ENCODE data around the gene SAMD13.

Gene SAMD13

DNA sequence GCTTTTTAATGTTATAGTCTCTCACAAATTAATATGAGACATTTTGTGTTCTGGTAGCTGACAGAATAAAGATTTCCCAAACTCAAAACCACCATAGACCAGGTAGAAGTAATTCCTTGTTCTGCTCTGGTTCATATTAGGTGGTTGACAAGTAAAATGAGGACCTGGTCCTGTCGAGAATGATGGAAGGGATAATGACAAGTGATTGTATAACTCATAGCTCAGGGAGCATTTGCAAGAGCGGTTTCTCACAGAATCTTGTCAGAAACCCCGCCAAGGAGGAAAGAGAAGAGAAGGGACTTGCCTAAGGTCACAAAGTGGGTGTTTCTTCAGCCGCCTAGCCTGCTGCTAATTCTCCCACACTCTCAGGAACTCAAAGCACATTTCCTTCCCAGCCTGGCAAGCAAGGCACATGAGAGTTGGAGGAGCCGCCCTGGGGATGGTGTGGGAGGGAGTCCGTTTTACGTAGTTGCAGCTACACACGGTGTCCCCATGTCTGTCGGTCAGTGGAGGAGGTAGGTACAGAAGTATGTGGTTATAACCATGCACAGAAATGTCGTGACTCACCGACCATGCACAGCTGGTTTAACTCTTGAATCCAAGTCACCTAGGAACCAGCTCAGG is 46.5 kb downstream of the SAMD13 start:
- Histone ChIP-seq H3K27ac (ENCODE audit: low read depth, low read length) (no peak overlapping the region), H3K9ac (ENCODE audit: low read length) (no peak overlapping the region), H3K27me3 (ENCODE audit: control insufficient read depth in 1 of 2, insufficient read depth in 2 of 2, low read length in 2 of 2) (no peaks in the 10 kb centered on the region), H3K36me3 (ENCODE audit: insufficient read depth, low read length) (no peaks in the 10 kb centered on the region), H3K4me3 (ENCODE audit: low read depth in 1 of 2, low read length in 2 of 2) (no peak overlapping the region), H3K9me3 (ENCODE audit: low read length) (no peaks in the 10 kb centered on the region), H3K4me1 (ENCODE audit: insufficient read depth, low read length) (peaks cover 5% of the 10 kb centered on the region)

DNA sequence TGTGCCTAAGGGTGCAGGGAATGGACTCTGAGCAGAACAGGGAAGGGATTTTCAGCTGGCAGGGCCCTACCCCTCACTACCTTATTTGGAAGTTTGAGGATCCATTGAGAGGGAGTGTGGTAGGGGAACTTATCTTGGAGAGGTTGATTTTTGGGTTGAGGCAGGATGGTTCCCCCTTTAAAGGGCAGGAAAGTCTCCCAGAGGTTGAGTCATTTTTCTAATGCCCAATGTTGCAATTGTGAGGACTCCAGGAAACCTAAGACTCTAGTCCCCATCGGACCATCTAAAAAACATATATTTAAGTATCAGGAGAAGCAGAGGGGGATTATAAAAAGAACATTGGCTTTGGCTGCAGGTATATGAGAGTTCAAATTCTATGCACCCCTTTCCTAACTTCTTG is 47.3 kb downstream of the SAMD13 start:
- H3K4me1 ChIP-seq (ENCODE audit: insufficient read depth, low read length), result peaks cover 5% of the 10 kb centered on the region
- no peak overlapping the region for H3K27ac ChIP-seq (ENCODE audit: low read depth, low read length)

GRCh38 chr1:84350104-84350503 is 48.6 kb downstream of the SAMD13 start:
- H3K9ac ChIP-seq (ENCODE audit: low read length), result no peak overlapping the region
- H3K9me3 ChIP-seq (ENCODE audit: low read length), result no peaks in the 10 kb centered on the region
- peaks cover 5% of the 10 kb centered on the region for H3K4me1 ChIP-seq (ENCODE audit: insufficient read depth, low read length)
- no peaks in the 10 kb centered on the region for H3K36me3 ChIP-seq (ENCODE audit: insufficient read depth, low read length)
- no peak overlapping the region for H3K4me3 ChIP-seq (ENCODE audit: low read depth in 1 of 2, low read length in 2 of 2)
- no peak overlapping the region for H3K27ac ChIP-seq (ENCODE audit: low read depth, low read length)
- no peaks in the 10 kb centered on the region for H3K27me3 ChIP-seq (ENCODE audit: control insufficient read depth in 1 of 2, insufficient read depth in 2 of 2, low read length in 2 of 2)

More for the DNA sequence above, 47.3 kb downstream of the SAMD13 start:
- H3K27me3 ChIP-seq (ENCODE audit: control insufficient read depth in 1 of 2, insufficient read depth in 2 of 2, low read length in 2 of 2), result no peaks in the 10 kb centered on the region
- H3K9ac ChIP-seq (ENCODE audit: low read length), result no peak overlapping the region
- H3K4me3 ChIP-seq (ENCODE audit: low read depth in 1 of 2, low read length in 2 of 2), result no peak overlapping the region
- no peaks in the 10 kb centered on the region for H3K9me3 ChIP-seq (ENCODE audit: low read length)
- no peaks in the 10 kb centered on the region for H3K36me3 ChIP-seq (ENCODE audit: insufficient read depth, low read length)

DNA sequence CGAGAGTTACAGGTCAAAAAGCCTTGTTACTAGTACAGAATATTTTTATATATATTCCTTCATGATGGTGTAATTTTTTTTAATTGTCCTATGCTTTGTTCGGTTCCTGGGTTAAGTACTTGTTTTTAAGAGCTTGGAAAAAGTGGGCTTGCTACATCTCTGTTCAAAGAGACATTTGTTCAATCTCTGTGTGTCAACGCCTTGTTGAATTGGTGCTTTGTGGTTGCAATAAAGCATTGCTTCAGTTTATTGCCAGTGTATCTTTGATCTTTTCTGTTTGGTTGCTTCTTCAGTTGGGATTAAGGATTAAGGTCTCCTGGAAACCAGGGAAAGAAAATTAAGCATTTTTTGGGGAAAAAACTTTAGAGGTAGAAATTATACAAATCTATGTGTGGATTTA is 49.0 kb downstream of the SAMD13 start:
- Histone ChIP-seq H3K36me3 (ENCODE audit: insufficient read depth, low read length) (no peaks in the 10 kb centered on the region), H3K27ac (ENCODE audit: low read depth, low read length) (no peak overlapping the region)

DNA sequence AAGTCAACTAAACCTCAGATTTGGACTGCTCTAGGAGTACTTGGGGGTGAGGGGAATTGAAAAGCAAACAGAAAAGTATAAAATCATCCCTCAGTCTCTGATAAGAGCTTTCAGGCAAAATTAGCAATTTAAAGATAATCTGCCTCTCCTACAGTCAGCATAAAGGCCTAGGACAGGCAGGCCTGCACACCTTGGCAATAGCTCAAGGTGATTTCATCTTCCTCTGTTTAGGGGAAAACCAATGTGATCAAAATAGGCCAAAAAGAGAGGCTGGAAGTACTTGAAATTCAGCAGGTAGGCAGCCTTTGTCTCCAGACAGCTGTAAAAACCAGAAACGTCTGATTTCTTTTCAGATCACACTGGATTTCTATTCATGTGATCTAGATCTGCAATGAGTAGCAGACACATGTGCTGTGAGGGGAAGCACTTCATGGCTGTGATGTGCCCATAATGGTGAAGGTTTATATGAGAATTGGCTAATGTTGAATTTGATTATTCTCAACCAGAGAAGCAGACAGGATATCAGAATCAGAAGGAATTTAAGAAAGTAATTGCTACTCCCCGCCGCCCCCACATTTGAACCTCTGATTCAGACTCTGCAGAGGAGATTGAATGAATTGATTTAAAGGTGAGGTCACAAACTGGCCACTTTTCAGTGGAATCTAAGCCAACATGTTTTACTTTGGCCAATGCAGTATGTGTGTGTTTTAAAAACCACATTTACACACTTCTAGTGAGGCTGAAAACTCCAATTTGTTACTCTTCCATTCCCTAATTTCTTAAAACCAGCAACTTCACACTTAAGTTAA is 51.0 kb downstream of the SAMD13 start:
- H3K27ac ChIP-seq (ENCODE audit: low read depth, low read length), result no peak overlapping the region
- no peaks in the 10 kb centered on the region for H3K27me3 ChIP-seq (ENCODE audit: control insufficient read depth in 1 of 2, insufficient read depth in 2 of 2, low read length in 2 of 2)
- H3K36me3 ChIP-seq (ENCODE audit: insufficient read depth, low read length), result no peaks in the 10 kb centered on the region
- H3K9ac ChIP-seq (ENCODE audit: low read length), result no peak overlapping the region
- H3K4me1 ChIP-seq (ENCODE audit: insufficient read depth, low read length), result peaks cover 2% of the 10 kb centered on the region
- no peak overlapping the region for H3K4me3 ChIP-seq (ENCODE audit: low read depth in 1 of 2, low read length in 2 of 2)
- no peaks in the 10 kb centered on the region for H3K9me3 ChIP-seq (ENCODE audit: low read length)

More for the DNA sequence above, 49.0 kb downstream of the SAMD13 start:
- Histone ChIP-seq H3K9ac (ENCODE audit: low read length) (no peak overlapping the region), H3K27me3 (ENCODE audit: control insufficient read depth in 1 of 2, insufficient read depth in 2 of 2, low read length in 2 of 2) (no peaks in the 10 kb centered on the region), H3K4me1 (ENCODE audit: insufficient read depth, low read length) (peaks cover 5% of the 10 kb centered on the region), H3K4me3 (ENCODE audit: low read depth in 1 of 2, low read length in 2 of 2) (no peak overlapping the region), H3K9me3 (ENCODE audit: low read length) (no peaks in the 10 kb centered on the region)

- Histone ChIP-seq H3K9ac (ENCODE audit: low read length) (no peak overlapping the region), H3K27me3 (ENCODE audit: control insufficient read depth in 1 of 2, insufficient read depth in 2 of 2, low read length in 2 of 2) (no peaks in the 10 kb centered on the region), H3K9me3 (ENCODE audit: low read length) (no peaks in the 10 kb centered on the region), H3K36me3 (ENCODE audit: insufficient read depth, low read length) (no peaks in the 10 kb centered on the region), H3K4me1 (ENCODE audit: insufficient read depth, low read length) (no peaks in the 10 kb centered on the region), H3K27ac (ENCODE audit: low read depth, low read length) (no peak overlapping the region), H3K4me3 (ENCODE audit: low read depth in 1 of 2, low read length in 2 of 2) (no peak overlapping the region)
These were observed 52.2 kb downstream of the SAMD13 start for GRCh38 chr1:84353695-84354094.

DNA sequence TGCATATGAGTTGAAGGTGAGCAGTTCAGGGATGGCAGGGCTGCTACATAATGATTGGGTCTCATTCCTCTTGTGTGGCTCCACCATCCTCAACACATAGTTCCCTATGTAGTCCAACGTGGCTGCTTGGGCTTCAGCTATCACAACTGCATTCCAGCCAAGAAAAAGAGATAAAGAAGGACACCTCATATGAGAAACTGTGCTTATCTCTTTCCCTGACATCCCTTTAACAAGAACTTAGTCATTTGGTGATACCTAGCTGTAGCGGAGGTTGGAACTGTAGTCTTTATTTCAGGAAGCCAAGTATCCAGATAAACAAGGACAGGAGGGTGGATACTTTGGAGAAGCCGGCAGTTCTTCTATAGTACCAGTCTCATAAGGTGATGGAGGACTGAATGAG is 54.0 kb downstream of the SAMD13 start:
- Histone ChIP-seq H3K9ac (ENCODE audit: low read length) (no peak overlapping the region), H3K9me3 (ENCODE audit: low read length) (no peaks in the 10 kb centered on the region), H3K27me3 (ENCODE audit: control insufficient read depth in 1 of 2, insufficient read depth in 2 of 2, low read length in 2 of 2) (no peaks in the 10 kb centered on the region), H3K4me1 (ENCODE audit: insufficient read depth, low read length) (no peaks in the 10 kb centered on the region), H3K36me3 (ENCODE audit: insufficient read depth, low read length) (no peaks in the 10 kb centered on the region), H3K27ac (ENCODE audit: low read depth, low read length) (no peak overlapping the region), H3K4me3 (ENCODE audit: low read depth in 1 of 2, low read length in 2 of 2) (no peak overlapping the region)

GRCh38 chr1:84356881-84357280 is 55.4 kb downstream of the SAMD13 start:
- H3K27me3 ChIP-seq (ENCODE audit: control insufficient read depth in 1 of 2, insufficient read depth in 2 of 2, low read length in 2 of 2), result no peaks in the 10 kb centered on the region
- no peaks in the 10 kb centered on the region for H3K9me3 ChIP-seq (ENCODE audit: low read length)
- H3K27ac ChIP-seq (ENCODE audit: low read depth, low read length), result no peak overlapping the region
- no peak overlapping the region for H3K4me3 ChIP-seq (ENCODE audit: low read depth in 1 of 2, low read length in 2 of 2)
- no peak overlapping the region for H3K9ac ChIP-seq (ENCODE audit: low read length)
- no peaks in the 10 kb centered on the region for H3K4me1 ChIP-seq (ENCODE audit: insufficient read depth, low read length)
- H3K36me3 ChIP-seq (ENCODE audit: insufficient read depth, low read length), result no peaks in the 10 kb centered on the region

DNA sequence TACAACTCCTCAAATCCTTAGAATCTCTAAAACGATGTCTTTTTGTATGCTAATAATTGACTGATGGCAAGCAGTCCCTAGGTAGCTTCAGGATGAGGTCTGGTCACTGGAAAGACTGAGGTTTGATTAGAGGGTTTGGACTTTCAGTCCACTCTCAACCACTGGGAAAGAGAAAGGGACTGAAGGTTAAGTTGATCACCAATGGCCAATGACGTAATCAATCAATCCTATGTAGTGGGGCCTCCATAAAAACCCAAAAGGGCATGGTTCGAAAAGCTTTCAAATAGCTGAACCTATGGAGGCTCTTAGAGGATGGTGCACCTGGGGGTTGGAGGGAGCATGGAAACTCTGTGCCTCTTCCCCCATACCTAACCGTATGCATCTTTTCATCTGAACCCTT is 57.2 kb downstream of the SAMD13 start:
- H3K4me1 ChIP-seq (ENCODE audit: insufficient read depth, low read length), result no peaks in the 10 kb centered on the region
- H3K27me3 ChIP-seq (ENCODE audit: control insufficient read depth in 1 of 2, insufficient read depth in 2 of 2, low read length in 2 of 2), result no peaks in the 10 kb centered on the region
- H3K27ac ChIP-seq (ENCODE audit: low read depth, low read length), result no peak overlapping the region
- H3K4me3 ChIP-seq (ENCODE audit: low read depth in 1 of 2, low read length in 2 of 2), result no peak overlapping the region
- H3K9me3 ChIP-seq (ENCODE audit: low read length), result no peaks in the 10 kb centered on the region
- no peaks in the 10 kb centered on the region for H3K36me3 ChIP-seq (ENCODE audit: insufficient read depth, low read length)
- no peak overlapping the region for H3K9ac ChIP-seq (ENCODE audit: low read length)

GRCh38 chr1:84360316-84360715 is 58.8 kb downstream of the SAMD13 start:
- H3K4me3 ChIP-seq (ENCODE audit: low read depth in 1 of 2, low read length in 2 of 2), result no peak overlapping the region
- no peaks in the 10 kb centered on the region for H3K9me3 ChIP-seq (ENCODE audit: low read length)
- H3K9ac ChIP-seq (ENCODE audit: low read length), result no peak overlapping the region
- no peaks in the 10 kb centered on the region for H3K36me3 ChIP-seq (ENCODE audit: insufficient read depth, low read length)
- no peak overlapping the region for H3K27ac ChIP-seq (ENCODE audit: low read depth, low read length)
- H3K4me1 ChIP-seq (ENCODE audit: insufficient read depth, low read length), result no peaks in the 10 kb centered on the region
- H3K27me3 ChIP-seq (ENCODE audit: control insufficient read depth in 1 of 2, insufficient read depth in 2 of 2, low read length in 2 of 2), result no peaks in the 10 kb centered on the region

DNA sequence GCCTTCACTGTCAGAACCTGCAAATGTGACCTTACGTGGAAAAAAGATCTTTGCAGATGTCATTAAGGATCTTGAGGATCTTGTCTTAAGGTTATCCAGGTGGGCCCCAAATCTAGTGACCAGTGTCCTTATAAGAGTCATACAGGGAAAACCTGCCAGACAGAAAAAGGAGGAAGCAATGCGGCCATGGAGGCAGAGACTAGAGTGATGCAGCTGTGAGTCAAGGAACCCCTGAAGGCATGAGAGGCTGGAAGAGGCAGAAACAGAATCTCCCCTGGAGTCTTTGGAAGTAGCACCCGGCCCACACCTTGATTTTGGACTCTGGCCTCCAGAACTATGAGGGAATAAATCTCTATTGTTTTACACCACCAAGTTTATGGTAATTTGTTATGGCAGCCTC is 60.3 kb downstream of the SAMD13 start:
- H3K9me3 ChIP-seq (ENCODE audit: low read length), result no peaks in the 10 kb centered on the region
- H3K9ac ChIP-seq (ENCODE audit: low read length), result no peak overlapping the region
- no peaks in the 10 kb centered on the region for H3K27me3 ChIP-seq (ENCODE audit: control insufficient read depth in 1 of 2, insufficient read depth in 2 of 2, low read length in 2 of 2)
- no peak overlapping the region for H3K27ac ChIP-seq (ENCODE audit: low read depth, low read length)
- H3K4me3 ChIP-seq (ENCODE audit: low read depth in 1 of 2, low read length in 2 of 2), result no peak overlapping the region
- H3K4me1 ChIP-seq (ENCODE audit: insufficient read depth, low read length), result no peaks in the 10 kb centered on the region
- H3K36me3 ChIP-seq (ENCODE audit: insufficient read depth, low read length), result no peaks in the 10 kb centered on the region

- no peak overlapping the region for H3K4me3 ChIP-seq (ENCODE audit: low read depth in 1 of 2, low read length in 2 of 2)
These were observed 61.5 kb downstream of the SAMD13 start for GRCh38 chr1:84363019-84363418.

More at GRCh38 chr1:84363019-84363418, 61.5 kb downstream of the SAMD13 start:
- H3K9me3 ChIP-seq (ENCODE audit: low read length), result no peaks in the 10 kb centered on the region
- H3K4me1 ChIP-seq (ENCODE audit: insufficient read depth, low read length), result no peaks in the 10 kb centered on the region
- no peak overlapping the region for H3K9ac ChIP-seq (ENCODE audit: low read length)
- H3K27ac ChIP-seq (ENCODE audit: low read depth, low read length), result no peak overlapping the region
- no peaks in the 10 kb centered on the region for H3K27me3 ChIP-seq (ENCODE audit: control insufficient read depth in 1 of 2, insufficient read depth in 2 of 2, low read length in 2 of 2)
- no peaks in the 10 kb centered on the region for H3K36me3 ChIP-seq (ENCODE audit: insufficient read depth, low read length)
